Activated CD4-positive, CD25-positive, alpha-beta regulatory T cell (primary cell): ENCODE measurements around the gene TCEAL4.

ENCODE experiments used
- DNase-seq, 4 experiments: peaks; one replicate each; lab custom pipeline; 2025; lab: John Stamatoyannopoulos, UW

TCEAL4 gene

GRCh38 chrX:103585411-103586313 lies at the start of gene TCEAL4:
TSS of gene TCEAL4 (plus strand) at chrX:103585515. CDS start at chrX:103586676, 1,161 bp downstream.
- DNase-seq, result peak in 2 of 4 experiments; percentile 0 to 9

GRCh38 chrX:103536071-103536470 lies 49.2 kb upstream of the TCEAL4 start:
- no peak for DNase-seq

- no peak for DNase-seq
Measured at GRCh38 chrX:103536732-103537131, 48.6 kb upstream of the TCEAL4 start.

GRCh38 chrX:103537871-103538387 lies 47.4 kb upstream of the TCEAL4 start:
- DNase-seq, result no peak

- no peak for DNase-seq
Measured at GRCh38 chrX:103538728-103539127, 46.6 kb upstream of the TCEAL4 start.

GRCh38 chrX:103539695-103540094 lies 45.6 kb upstream of the TCEAL4 start:
- no peak for DNase-seq

- no peak for DNase-seq
Measured at GRCh38 chrX:103540145-103540544, 45.2 kb upstream of the TCEAL4 start.

- no peak for DNase-seq
Measured at GRCh38 chrX:103549916-103550315, 35.4 kb upstream of the TCEAL4 start.

- DNase-seq, result no peak
Measured at GRCh38 chrX:103550415-103551051, 34.8 kb upstream of the TCEAL4 start.

GRCh38 chrX:103552236-103552635 lies 33.1 kb upstream of the TCEAL4 start:
- no peak for DNase-seq

- peak; percentile 2 to 20 (median 14) for DNase-seq
Measured at GRCh38 chrX:103554687-103555424, 30.5 kb upstream of the TCEAL4 start.

GRCh38 chrX:103556963-103557612 lies 28.2 kb upstream of the TCEAL4 start:
- DNase-seq, result no peak

GRCh38 chrX:103560256-103560655 lies 25.1 kb upstream of the TCEAL4 start:
- no peak for DNase-seq

- DNase-seq, result no peak
Measured at GRCh38 chrX:103562801-103563200, 22.5 kb upstream of the TCEAL4 start.

GRCh38 chrX:103565197-103565596 lies 20.1 kb upstream of the TCEAL4 start:
- DNase-seq, result no peak

GRCh38 chrX:103565752-103566151 lies 19.6 kb upstream of the TCEAL4 start:
- no peak for DNase-seq

- no peak for DNase-seq
Measured at GRCh38 chrX:103571121-103571520, 14.2 kb upstream of the TCEAL4 start.

GRCh38 chrX:103571726-103572125 lies 13.6 kb upstream of the TCEAL4 start:
- DNase-seq, result no peak

GRCh38 chrX:103573202-103573601 lies 12.1 kb upstream of the TCEAL4 start:
- no peak for DNase-seq

- DNase-seq, result no peak
Measured at GRCh38 chrX:103584596-103584995, 719 bp upstream of the TCEAL4 start.

- DNase-seq, result no peak
Measured at GRCh38 chrX:103586314-103586646, 965 bp downstream of the TCEAL4 start.

- no peak for DNase-seq
Measured at GRCh38 chrX:103586659-103587058, 1.3 kb downstream of the TCEAL4 start.
